Measurements from ENCODE around the gene PIK3C2B.

DNA sequence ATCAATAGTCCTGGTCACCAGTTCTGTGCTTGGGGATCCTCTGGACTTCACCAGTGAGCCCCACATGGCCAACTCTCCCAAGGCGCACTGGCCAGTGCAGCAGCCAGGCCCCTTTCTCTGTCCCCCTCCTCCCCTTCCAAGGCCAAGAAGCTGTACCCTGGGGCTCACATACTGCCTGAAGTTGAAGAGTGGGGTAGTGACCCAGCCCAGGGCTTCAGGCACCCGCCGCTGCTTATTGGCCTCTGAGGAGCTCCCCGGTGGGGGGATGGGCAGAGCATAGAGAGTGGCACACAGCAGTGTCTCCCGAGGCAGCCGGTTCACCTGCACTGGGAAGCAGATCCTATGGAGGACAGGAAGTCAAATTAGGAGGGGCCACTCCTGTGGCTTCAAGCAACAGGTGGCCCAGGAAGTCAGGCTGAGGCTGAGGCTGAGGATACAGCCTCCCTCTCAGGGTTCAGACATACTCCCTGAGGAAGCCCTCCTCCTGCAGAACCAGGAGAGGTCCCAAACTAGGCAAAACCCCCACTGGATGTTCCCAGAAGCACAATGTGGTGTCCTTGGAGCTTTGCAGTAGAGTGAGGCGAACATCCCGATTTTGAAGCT is 44.8 kb downstream of the PIK3C2B start:
- TF ChIP-seq, protein P1, sequence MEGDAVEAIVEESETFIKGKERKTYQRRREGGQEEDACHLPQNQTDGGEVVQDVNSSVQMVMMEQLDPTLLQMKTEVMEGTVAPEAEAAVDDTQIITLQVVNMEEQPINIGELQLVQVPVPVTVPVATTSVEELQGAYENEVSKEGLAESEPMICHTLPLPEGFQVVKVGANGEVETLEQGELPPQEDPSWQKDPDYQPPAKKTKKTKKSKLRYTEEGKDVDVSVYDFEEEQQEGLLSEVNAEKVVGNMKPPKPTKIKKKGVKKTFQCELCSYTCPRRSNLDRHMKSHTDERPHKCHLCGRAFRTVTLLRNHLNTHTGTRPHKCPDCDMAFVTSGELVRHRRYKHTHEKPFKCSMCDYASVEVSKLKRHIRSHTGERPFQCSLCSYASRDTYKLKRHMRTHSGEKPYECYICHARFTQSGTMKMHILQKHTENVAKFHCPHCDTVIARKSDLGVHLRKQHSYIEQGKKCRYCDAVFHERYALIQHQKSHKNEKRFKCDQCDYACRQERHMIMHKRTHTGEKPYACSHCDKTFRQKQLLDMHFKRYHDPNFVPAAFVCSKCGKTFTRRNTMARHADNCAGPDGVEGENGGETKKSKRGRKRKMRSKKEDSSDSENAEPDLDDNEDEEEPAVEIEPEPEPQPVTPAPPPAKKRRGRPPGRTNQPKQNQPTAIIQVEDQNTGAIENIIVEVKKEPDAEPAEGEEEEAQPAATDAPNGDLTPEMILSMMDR (IDR thresholded peaks at IDR 0.05), result no peak
- no peak for TF ChIP-seq POLR2A (IDR thresholded peaks at IDR 0.05)
- TF ChIP-seq POLR2AphosphoS5 (IDR thresholded peaks at IDR 0.05), result no peak

All from transverse colon (tissue), 4 donors.